K562 (cell line): ENCODE data around the gene MAST4. TPM values are rescaled to one million over a fixed set of nuclear protein-coding genes. Genes with fewer than 3 reads are reported as not detected.
A peak's percentile ranks its signal among the peaks of the same experiment; 100 is the strongest.

Source experiments
- ATAC-seq: fragments of 200-7000 bp; cut with Tn5 transposase; 3 replicates; pipeline ENCODE4 v1.9.1; 2020; ENCODE audit warnings: moderate library complexity
- Bru-seq: library from RNA; stranded (reverse); fragments of 400-500 nt; gene quantifications from one replicate; lab custom pipeline; 2021; lab: Mats Ljungman, UMichigan
- BruChase-seq, 2 experiments: library from RNA; stranded (reverse); fragments of 400-500 nt; gene quantifications; one replicate each; lab custom pipeline; 2021; lab: Mats Ljungman, UMichigan
- BruUV-seq: library from RNA; stranded (reverse); fragments of 400-500 nt; replicated peaks from 2 replicates; lab custom pipeline; 2021; lab: Mats Ljungman, UMichigan
- CTCF ChIA-PET: fragments of 300-600 bp; formaldehyde crosslinking; extraction: SDS; loops from one replicate; lab custom pipeline; 2021; ENCODE audit warnings: low intra/inter-chr PET ratio; lab: Yijun Ruan, JAX
- POLR2A ChIA-PET: fragments of 300-600, 350-650 bp; sonication (Branson Sonifier 250); formaldehyde crosslinking; extraction: SDS; loops from one replicate; lab custom pipeline; 2021; ENCODE audit warnings: antibody characterized with exemption, inconsistent platforms; lab: Yijun Ruan, JAX
- DNase-seq, 4 experiments: peaks; one replicate each; pipeline versions ENCODE4 v3.0.0 to v3.0.0-alpha.2; 2011 to 2018; ENCODE audit warnings: low spot score in 3 of 4, mixed read lengths in 3 of 4; ENCODE audit errors: extremely low read depth in 1 of 4
- FAIRE-seq: peaks from 2 replicates; lab custom pipeline; 2011; peaks lifted over from hg19 to GRCh38; lab: Jason Lieb, UNC
- H2AFZ ChIP-seq: 2 replicates; pipeline ENCODE4 v1.6.0; 2011; ENCODE audit warnings: low read depth, low read length, control low read depth, inconsistent platforms
- H3K27ac ChIP-seq: fragments of 200-600 bp; 3 replicates; pipeline ENCODE4 v1.8.0; 2011; ENCODE audit warnings: low read depth, mild to moderate bottlenecking, control low read depth, inconsistent platforms, low read length, moderate library complexity, mixed read lengths; ENCODE audit errors: extremely low read depth
- H3K27me3 ChIP-seq, 2 experiments: fragments of 300-600 bp in 1 of 2; 2 replicates in 1 of 2; 3 replicates in 1 of 2; pipeline versions ENCODE4 v1.6.0 to v1.8.0; 2011; ENCODE audit warnings: inconsistent platforms in 2 of 2, low read length in 2 of 2, mild to moderate bottlenecking in 1 of 2, mixed read lengths in 1 of 2, moderate library complexity in 1 of 2; ENCODE audit not compliant: control insufficient read depth in 2 of 2, insufficient read depth in 2 of 2
- H3K36me3 ChIP-seq: fragments of 300-600 bp; 3 replicates; pipeline ENCODE4 v1.8.0; 2011; ENCODE audit warnings: mild to moderate bottlenecking, low read length, inconsistent platforms; ENCODE audit not compliant: control insufficient read depth, insufficient read depth
- H3K4me1 ChIP-seq, 2 experiments: fragments of 200-600 bp in 1 of 2; replicated peaks in 1 of 2; 2 replicates in 1 of 2; 3 replicates in 1 of 2; pipeline versions ENCODE4 v1.5.1 to v1.8.0; 2011; ENCODE audit warnings: inconsistent platforms in 2 of 2, low read length in 2 of 2, mild to moderate bottlenecking in 1 of 2, mixed read lengths in 1 of 2, moderate library complexity in 1 of 2; ENCODE audit not compliant: control insufficient read depth in 2 of 2, insufficient read depth in 2 of 2
- H3K4me2 ChIP-seq: 2 replicates; pipeline ENCODE4 v1.6.1; 2011; ENCODE audit warnings: low read length, control low read depth, inconsistent platforms, mixed read lengths; ENCODE audit not compliant: insufficient read depth
- H3K4me3 ChIP-seq: fragments of 200-600 bp; sonication (generic), shearing (Covaris generic); 2 replicates; pipeline ENCODE4 v1.5.1; 2016; ENCODE audit warnings: control low read depth, inconsistent platforms
- H3K79me2 ChIP-seq: fragments of 200-600 bp; 3 replicates; pipeline ENCODE4 v1.8.0; 2011; ENCODE audit warnings: low read length, inconsistent platforms; ENCODE audit not compliant: control insufficient read depth, insufficient read depth
- H3K9ac ChIP-seq, 2 experiments: 2 replicates each; pipeline versions ENCODE4 v1.6.0 to v1.6.1; 2011; ENCODE audit warnings: low read depth in 2 of 2, low read length in 2 of 2, control low read depth in 1 of 2, inconsistent platforms in 1 of 2, mild to moderate bottlenecking in 1 of 2, mixed read lengths in 1 of 2; ENCODE audit not compliant: insufficient read depth in 1 of 2
- H3K9me1 ChIP-seq: one replicate; pipeline ENCODE4 v1.6.0; 2011; ENCODE audit warnings: inconsistent platforms, mild to moderate bottlenecking, low read length, moderate library complexity; ENCODE audit not compliant: control insufficient read depth, insufficient read depth
- H3K9me3 ChIP-seq: replicated peaks from 2 replicates; pipeline ENCODE4 v1.5.1; 2011; ENCODE audit warnings: low read depth, low read length, inconsistent platforms; ENCODE audit not compliant: control insufficient read depth, insufficient read depth
- H4K20me1 ChIP-seq: replicated peaks from 2 replicates; pipeline ENCODE4 v1.6.1; 2011; ENCODE audit warnings: low read length, inconsistent platforms, mixed read lengths; ENCODE audit not compliant: control insufficient read depth, insufficient read depth
- BCL6 ChIP-seq: fragments of 250-450 bp; sonication (Bioruptor Pico); IDR thresholded peaks from 2 replicates; pipeline ENCODE4 v1.4.0; 2020
- CHD2 ChIP-seq: IDR thresholded peaks from 2 replicates; pipeline ENCODE4 v1.6.1; 2011; ENCODE audit warnings: low read depth, low read length
- CREBBP ChIP-seq: IDR thresholded peaks from one replicate; pipeline ENCODE4 v1.6.1; 2012; ENCODE audit warnings: low read depth, mild to moderate bottlenecking, control low read depth, inconsistent platforms, low read length
- PKNOX1 ChIP-seq: fragments of 450-650 bp; IDR thresholded peaks from 2 replicates; pipeline ENCODE4 v1.6.1; 2016
- PRPF4 ChIP-seq: fragments of 200-400 bp; formaldehyde crosslinking; IDR thresholded peaks from one replicate; pipeline ENCODE4 v1.6.1; 2017; ENCODE audit warnings: low read length, low read depth, mild to moderate bottlenecking; ENCODE audit not compliant: insufficient read depth, poor library complexity, severe bottlenecking
- RFX5 ChIP-seq: IDR thresholded peaks from 2 replicates; pipeline ENCODE4 v1.6.1; 2011; ENCODE audit warnings: low read depth, mild to moderate bottlenecking, improper control_type of control experiment, low read length
- RNF219 ChIP-seq: fragments of 250-450 bp; sonication (Bioruptor Pico); IDR thresholded peaks from 2 replicates; pipeline ENCODE4 v1.5.0; 2022; ENCODE audit warnings: mild to moderate bottlenecking
- SAFB ChIP-seq: fragments of 200-400 bp; formaldehyde crosslinking; IDR thresholded peaks from 2 replicates; pipeline ENCODE4 v1.6.1; 2017; ENCODE audit warnings: low read depth, low read length, borderline replicate concordance
- SP2 ChIP-seq: IDR thresholded peaks from 2 replicates; pipeline ENCODE4 v1.6.1; 2011; ENCODE audit warnings: mild to moderate bottlenecking, low read depth, low read length, moderate library complexity; ENCODE audit not compliant: poor library complexity, severe bottlenecking; ENCODE audit errors: extremely low read depth
- THRB ChIP-seq: fragments of 450-650 bp; formaldehyde crosslinking; conservative IDR thresholded peaks from 2 replicates; pipeline ENCODE4 v1.4.0; 2022; ENCODE audit warnings: mild to moderate bottlenecking, missing genetic modification characterization
- ZNF551 ChIP-seq: fragments of 250-450 bp; sonication (Bioruptor Pico); IDR thresholded peaks from 2 replicates; pipeline ENCODE4 v1.5.0; 2021; ENCODE audit warnings: mild to moderate bottlenecking, moderate library complexity
- whole genome bisulfite sequencing: fragments of 100-300 bp; shearing (Covaris generic); methylation state at CpG from one replicate; pipeline ENCODE4 v1.1.6; 2016; ENCODE audit warnings: low coverage, mixed read lengths; ENCODE audit not compliant: insufficient coverage; ENCODE audit errors: missing lambda C conversion rate; 5-methylcytosine and 5-hydroxymethylcytosine counted together
- in situ Hi-C: fragments of 300-500 bp; cut with MboI; formaldehyde crosslinking; loops from 4 replicates; pipeline ENCODE4 v1.15.0; 2018; ENCODE audit warnings: inconsistent platforms, mixed read lengths
- intact Hi-C: fragments of 100-400 bp; cut with micrococcal nuclease; formaldehyde crosslinking; loops from 2 replicates; pipeline ENCODE4 v1.14.2; 2022
- long read RNA-seq, 3 experiments: library from polyadenylated mRNA in 2 of 3; library from RNA in 1 of 3; unstranded in 2 of 3; stranded (forward) in 1 of 3; transcript quantifications; one replicate each; pipeline ENCODE4 v2.0.0, GENCODE V29; 2019 to 2022
- polyA minus RNA-seq, 3 experiments: library from RNA; depleted of rRNA, polyadenylated mRNA; stranded (reverse); fragments of >200 nt; gene quantifications; 2 replicates each; pipeline ENCODE4 v1.2.3, GENCODE V29; 2011
- polyA plus RNA-seq, 8 experiments: library from polyadenylated mRNA; depleted of rRNA in 4 of 8; stranded (reverse) in 5 of 8; unstranded in 3 of 8; fragments of >200 nt; fragmentation: Nextera tagmentation in 2 of 8; fragmentation: Illumina TruSeq in 1 of 8; extraction: Ambion mirVana in 2 of 8; extraction: Trizol in 1 of 8; gene quantifications; 2 replicates each; pipeline versions ENCODE4 v1.2.1 to v1.2.3, GENCODE V29; 2011 to 2014; ENCODE audit warnings: inconsistent platforms in 1 of 8, missing spikeins in 1 of 8
- total RNA-seq, 7 experiments: library from RNA; depleted of rRNA in 6 of 7; stranded (reverse); fragments of >200 nt in 6 of 7; fragmentation: Illumina TruSeq in 2 of 7; extraction: Trizol in 2 of 7; gene quantifications; 2 replicates each; pipeline versions ENCODE4 v1.2.1 to v1.2.3, GENCODE V29; 2011 to 2021; ENCODE audit warnings: low replicate concordance in 1 of 7

Gene MAST4
- 46.6 and 66.7 TPM in 2 replicates for total RNA-seq (2011; cell fraction: chromatin; rRNA removed; ENCODE audit: low replicate concordance)
- 14.2 and 24.2 TPM in 2 replicates for total RNA-seq (2011; cell fraction: nucleolus; rRNA removed)
- total RNA-seq (2011; cell fraction: nucleoplasm; rRNA removed), result 34.9 and 41.3 TPM in 2 replicates
- total RNA-seq (2014; rRNA removed), result 5.4 and 6.9 TPM in 2 replicates
- total RNA-seq (2014; rRNA removed; fragmentation: Illumina TruSeq; extraction: Trizol), result 5.9 and 7.3 TPM in 2 replicates
- total RNA-seq (2015; rRNA removed; fragmentation: Illumina TruSeq; extraction: Trizol), result 3.3 and 3.9 TPM in 2 replicates
- 10.1 and 10.3 TPM in 2 replicates for total RNA-seq (2021)
- polyA plus RNA-seq (2011; rRNA removed), result 4.9 and 5.2 TPM in 2 replicates
- 4.4 and 4.6 TPM in 2 replicates for polyA plus RNA-seq (2011; cell fraction: cytosol; rRNA removed)
- 13.2 and 21.2 TPM in 2 replicates for polyA plus RNA-seq (2011; cell fraction: nucleus; rRNA removed)
- polyA plus RNA-seq (2012), result 4.6 and 6.4 TPM in 2 replicates
- 9.3 TPM in 2 replicates for polyA plus RNA-seq (2014; fragmentation: Illumina TruSeq; extraction: Trizol)
- 1 to 10 TPM in 1 of 2 experiments, under 1 TPM in 1; 0.88 to 4.7 TPM for polyA plus RNA-seq (2014; fragmentation: Nextera tagmentation; extraction: Ambion mirVana)
- 1.6 and 2.4 TPM in 2 replicates for polyA plus RNA-seq (2014; rRNA removed)
- 28.8 and 29.6 TPM in 2 replicates for polyA minus RNA-seq (2011; rRNA and poly(A)+ RNA removed)
- 8.8 and 13.0 TPM in 2 replicates for polyA minus RNA-seq (2011; cell fraction: cytosol; rRNA and poly(A)+ RNA removed)
- 17.9 and 28.7 TPM in 2 replicates for polyA minus RNA-seq (2011; cell fraction: nucleus; rRNA and poly(A)+ RNA removed)
- percentile 53 among the genes with signal in this experiment for Bru-seq, nascent RNA
- BruChase-seq, experiment 1, labeled RNA remaining after a 2-hour chase, result percentile 52 among the genes with signal in this experiment
- BruChase-seq, experiment 2, labeled RNA remaining after a 6-hour chase, result percentile 52 among the genes with signal in this experiment
- long read RNA-seq, experiment 1, partial matches to known transcripts, result 1 of 25 reads
- long read RNA-seq, experiment 1, other reads (novel, unspliced or antisense), result 24 of 25 reads
- long read RNA-seq, experiment 2, partial matches to known transcripts, result 0 of 1 reads
- long read RNA-seq, experiment 2, other reads (novel, unspliced or antisense), result 1 of 1 reads
- long read RNA-seq, experiment 3, result 0 reads

DNA sequence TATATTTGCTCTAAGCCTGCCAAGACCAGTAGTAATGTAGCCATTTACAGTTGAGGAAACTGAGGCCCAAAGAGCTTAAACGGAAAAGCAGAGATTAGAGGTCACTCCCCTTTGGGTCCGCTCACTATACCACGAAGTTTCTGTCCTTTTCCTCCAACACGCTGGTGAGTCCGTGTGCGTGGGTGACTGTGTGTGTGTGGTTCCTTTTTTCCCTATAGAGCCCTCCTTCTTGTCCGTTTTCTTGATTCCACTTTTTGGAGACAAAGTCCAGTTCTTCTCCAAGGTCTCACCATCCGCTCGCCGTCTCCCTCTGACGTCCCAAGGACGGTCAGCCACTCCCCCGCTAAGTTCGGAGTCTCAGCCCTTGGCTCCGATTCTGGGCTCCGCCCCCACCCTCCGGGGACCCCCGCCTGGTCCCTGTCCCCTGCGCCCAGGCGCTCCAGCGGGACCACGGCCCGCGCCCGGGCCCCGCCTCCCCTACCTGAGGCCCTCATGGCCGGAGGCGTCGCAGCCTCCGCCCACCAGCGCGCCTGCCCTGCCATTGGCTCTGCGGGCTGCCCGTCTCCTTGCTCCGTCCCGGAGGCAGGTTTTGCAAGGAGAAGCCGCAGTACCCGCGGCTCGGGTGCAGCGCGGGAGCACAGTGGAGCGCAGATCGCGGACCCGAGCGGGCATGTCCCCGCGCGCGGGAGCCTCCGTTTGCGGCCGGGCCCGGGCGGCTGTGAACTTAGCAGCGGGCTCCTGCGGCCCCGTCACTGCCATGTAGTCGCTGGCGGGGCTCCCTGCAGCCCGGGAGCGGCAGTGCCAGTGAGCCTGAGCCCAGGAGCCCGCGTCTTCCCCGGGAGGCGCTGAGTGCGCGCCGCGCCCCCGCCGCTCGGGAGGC lies at the start of gene MAST4:
TSS of gene MAST4 (plus strand) at position 638 of the 880 bp plus-strand sequence. CDS start 263 bp downstream, outside the sequence.
- Histone ChIP-seq H3K36me3 (no peaks in the 10 kb centered on the region), H3K4me3 (peak within 1 kb of the TSS; percentile 37), H3K4me1 (peaks cover 0 to 16% of the 10 kb centered on the region in 2 experiments; a peak in 3 of 5 replicates), H3K9ac (peak within 1 kb of the TSS in 1 of 2 experiments; percentile 78; a peak in 2 of 4 replicates), H3K79me2 (no peaks in the 10 kb centered on the region), H3K27ac (no peak within 1 kb of the TSS), H3K27me3 (peaks cover 21 to 37% of the 10 kb centered on the region in 2 experiments), H3K9me1 (no peaks in the 10 kb centered on the region), H4K20me1 (no peaks in the 10 kb centered on the region), H3K9me3 (no peaks in the 10 kb centered on the region), H2AFZ (peak within 1 kb of the TSS; percentile 69), H3K4me2 (peak within 1 kb of the TSS; percentile 25; the same call in 1 of the 2 replicates)
- ATAC-seq, result peak; percentile 100
- in situ Hi-C loops, result no loop called here
- POLR2A ChIA-PET, result interaction anchor here (0.6 kb wide), 1 partner anchor 22 kb away, joined by 3 read pairs; no protein-coding TSS in a partner anchor
- DNase-seq, result peak; percentile 74 to 92 (median 87)
- WGBS, result 9% methylated on average over 43 of the region's 74 CpGs
- no peak for FAIRE-seq
- intact Hi-C loops, result no loop called here
- CTCF ChIA-PET, result no interaction called here
- BruUV-seq, result no TSS peak
- TF ChIP-seq SAFB (0 out of 2 replicates have a peak, but pooled peaks have one; percentile 29), RNF219 (no peak), CHD2 (peak; percentile 38; the same call in 1 of the 2 replicates), ZNF551 (CRISPR knock-in tag) (no peak), PKNOX1 (peak; percentile 98), SP2 (peak; percentile 63), RFX5 (no peak), BCL6 (no peak), PRPF4 (no peak), CREBBP (no peak), THRB (no peak)
